ENCODE measurements around the gene TBC1D16.

DNA sequence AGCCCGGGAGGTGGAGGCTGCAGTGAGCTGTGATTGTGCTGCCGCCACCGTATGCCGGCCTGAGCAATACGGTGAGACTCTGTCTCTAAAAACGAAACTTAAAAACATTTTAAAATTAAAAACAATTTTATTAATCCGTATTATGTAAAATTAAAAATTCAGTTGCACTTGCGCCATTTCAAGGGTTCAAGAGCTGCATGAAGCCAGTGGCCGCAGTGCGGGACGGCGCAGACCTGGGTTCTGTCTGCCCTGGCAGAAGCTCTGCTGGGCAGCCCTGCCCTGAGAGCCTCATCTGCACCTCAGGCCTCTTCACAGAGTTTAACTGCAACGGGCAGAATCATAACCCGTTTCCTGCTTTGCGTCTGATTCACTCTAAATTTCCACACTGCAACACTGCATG lies 31.7 kb downstream of the TBC1D16 start:
- TF ChIP-seq POLR2A (IDR thresholded peaks at IDR 0.05) (no peak), CTCF (IDR thresholded peaks at IDR 0.05) (no peak)

Data from lower leg skin (tissue), 3 donors.